ENCODE results near the gene GRN. TPM values are rescaled to one million over a fixed set of nuclear protein-coding genes. Genes with fewer than 3 reads are reported as not detected.
A peak's percentile ranks its signal among the peaks of the same experiment; 100 is the strongest.
"Not testable (repeated sequence)": the region's sequence is repeated elsewhere in the genome, so short reads cannot be mapped to it uniquely, and the experiment has no call there.

The GRN gene
- total RNA-seq, 1 experiment from 2014 or later: 243 TPM

- in situ Hi-C loops (cut with HindIII; ENCODE audit: low sequenced_read_pairs): no loop called here
- DNase-seq (ENCODE audit: low spot score): no peak
Measured at GRCh38 chr17:44389723-44390202, 44.7 kb downstream of the GRN start.

GRCh38 chr17:44390250-44390870, 45.3 kb downstream of the GRN start:
- DNase-seq (ENCODE audit: low spot score): no peak
- in situ Hi-C loops (cut with HindIII; ENCODE audit: low sequenced_read_pairs): no loop called here

- in situ Hi-C loops (cut with HindIII; ENCODE audit: low sequenced_read_pairs); DNase-seq (ENCODE audit: low spot score): not testable (repeated sequence)
Measured at GRCh38 chr17:44394112-44394511, 49.0 kb downstream of the GRN start.

DNA sequence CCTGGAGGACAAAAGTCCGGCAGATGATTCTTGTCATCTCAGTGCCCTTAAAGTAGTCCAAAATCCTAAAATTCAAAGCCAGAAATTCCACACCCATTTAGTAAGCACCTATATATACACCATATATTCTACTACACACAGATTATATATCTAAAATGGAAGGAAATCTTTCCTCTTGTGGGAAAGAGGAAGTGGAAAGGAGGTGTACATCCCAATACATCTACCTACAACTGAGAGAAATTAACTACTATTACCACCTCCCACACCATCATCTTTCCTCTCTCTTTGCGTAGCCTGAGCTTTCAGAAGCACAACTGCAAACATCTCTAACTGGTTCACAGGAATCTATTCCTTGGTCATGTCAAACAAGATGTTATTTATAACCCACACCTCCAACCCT, 49.7 kb downstream of the GRN start:
- DNase-seq (ENCODE audit: low spot score): no peak
- in situ Hi-C loops (cut with HindIII; ENCODE audit: low sequenced_read_pairs): no loop called here

DNA sequence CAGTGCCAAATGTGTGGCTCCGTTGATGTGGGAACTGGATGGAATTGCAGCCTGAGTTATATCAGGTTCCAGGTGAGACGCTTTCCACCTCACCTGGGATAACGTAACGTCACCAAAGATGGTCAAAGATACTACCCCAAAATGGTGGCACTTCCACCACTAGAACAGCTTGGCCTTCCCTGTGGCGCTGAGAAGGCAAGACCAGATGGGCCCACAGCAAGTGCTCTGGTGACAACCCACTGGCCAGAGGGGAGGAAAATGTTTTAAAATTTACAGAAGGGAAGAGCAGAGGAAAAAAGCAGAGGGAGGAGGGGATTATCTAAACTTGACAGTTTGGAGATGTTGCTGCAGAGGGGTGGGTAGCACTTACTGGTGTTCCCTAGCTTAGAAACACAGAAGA, 51.8 kb downstream of the GRN start:
- DNase-seq (ENCODE audit: low spot score): peak; percentile 65
- in situ Hi-C loops (cut with HindIII; ENCODE audit: low sequenced_read_pairs): no loop called here

- in situ Hi-C loops (cut with HindIII; ENCODE audit: low sequenced_read_pairs): no loop called here
- no peak for DNase-seq (ENCODE audit: low spot score)
Measured at GRCh38 chr17:44397479-44398440, 52.7 kb downstream of the GRN start.

DNA sequence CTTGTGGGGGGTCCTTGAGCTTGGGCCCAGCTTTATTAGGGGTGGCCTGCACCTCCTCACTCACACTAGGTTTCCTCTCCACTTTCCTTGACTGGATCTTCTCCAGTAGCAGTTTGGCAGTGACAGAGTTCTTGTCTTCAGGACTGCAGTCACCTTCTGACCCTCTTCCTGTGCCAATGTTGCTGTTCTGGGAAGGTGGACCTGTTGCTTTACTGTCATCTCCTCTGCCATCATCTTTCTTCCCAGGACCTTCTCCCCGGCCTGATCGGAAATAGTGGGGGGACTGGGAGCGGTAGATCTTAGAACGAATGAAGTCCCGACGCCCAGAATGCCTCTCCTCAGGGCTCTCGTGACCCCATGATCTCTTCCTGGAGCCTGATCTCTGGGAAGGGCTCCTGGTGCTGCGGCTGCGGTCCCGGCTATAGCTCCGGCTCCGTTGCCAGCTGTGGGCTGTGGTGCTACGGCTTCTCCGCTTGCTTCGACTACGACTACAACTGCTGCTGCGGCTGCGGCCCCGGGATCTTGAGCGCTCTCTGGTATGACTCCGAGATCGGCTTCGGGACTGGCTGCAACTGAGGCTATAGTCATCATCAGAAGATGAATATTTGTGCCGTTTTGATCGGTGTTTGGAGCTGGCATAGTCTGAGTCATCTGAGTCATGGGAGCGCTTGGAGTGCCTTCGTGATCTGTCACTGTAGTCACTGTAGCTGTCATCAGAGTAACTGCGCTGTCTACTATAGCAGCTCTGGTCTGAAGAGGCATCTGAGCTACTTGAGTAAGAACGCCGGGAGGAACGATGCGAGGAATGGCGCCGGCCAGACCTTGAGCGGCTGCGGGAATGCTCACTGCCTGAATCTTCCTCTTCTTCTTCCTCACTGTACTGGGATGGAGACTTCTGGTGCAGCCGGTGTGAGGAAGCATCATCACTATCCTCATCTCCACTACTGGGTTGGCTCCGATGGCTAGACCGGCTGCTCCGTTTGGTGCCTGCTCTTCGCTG, 53.9 kb downstream of the GRN start:
- in situ Hi-C loops (cut with HindIII; ENCODE audit: low sequenced_read_pairs): no loop called here
- no peak for DNase-seq (ENCODE audit: low spot score)

DNA sequence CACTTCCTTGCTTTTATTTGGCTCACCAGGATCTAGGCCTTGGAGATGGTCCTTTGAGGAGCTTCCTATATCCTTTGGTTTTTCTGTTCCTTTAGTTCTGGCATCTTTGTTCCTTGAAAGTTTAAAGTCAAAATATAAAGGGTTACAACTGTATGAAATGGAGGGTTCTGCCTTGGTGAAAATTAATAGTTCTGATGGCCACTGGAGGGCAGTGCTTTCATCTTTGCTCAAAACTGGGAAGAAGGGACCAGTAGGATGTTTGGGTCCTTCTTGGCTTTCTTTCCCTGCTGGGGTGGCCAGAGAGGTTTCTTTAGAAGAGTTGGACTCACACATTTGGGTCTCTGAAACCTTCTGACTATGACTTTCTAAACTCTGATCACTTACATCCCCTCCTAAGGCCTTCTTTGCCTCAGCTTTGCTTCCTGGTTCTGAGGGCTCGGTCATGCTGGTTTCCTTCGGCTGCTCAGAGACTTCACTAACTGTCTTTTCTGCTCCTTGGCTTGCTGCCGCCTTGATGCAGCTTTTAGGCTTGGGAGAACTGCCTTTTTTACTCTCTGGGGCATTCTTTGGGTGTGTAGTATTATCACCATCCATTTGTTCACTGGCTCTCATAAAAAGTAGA, 55.2 kb downstream of the GRN start:
- DNase-seq (ENCODE audit: low spot score): peak; percentile 40
- in situ Hi-C loops (cut with HindIII; ENCODE audit: low sequenced_read_pairs): no loop called here

Other genes starting within 250 kb of the GRN start
- 65.5 and 70.6 TPM in 2 replicates for gene HDAC5, start 221.7 kb upstream of the GRN start, total RNA-seq (2014; rRNA removed; shearing (Covaris generic))
- 7.6 and 9.9 TPM in 2 replicates for gene HROB, start 203.4 kb upstream of the GRN start, total RNA-seq (2014; rRNA removed; shearing (Covaris generic))
- gene ASB16, start 174.6 kb upstream of the GRN start, total RNA-seq (2014; rRNA removed; shearing (Covaris generic)): not detected in 2 replicates
- gene TMUB2, start 158.3 kb upstream of the GRN start, total RNA-seq (2014; rRNA removed; shearing (Covaris generic)): 27.1 and 34.5 TPM in 2 replicates
- gene ATXN7L3, start 145.4 kb upstream of the GRN start, total RNA-seq (2014; rRNA removed; shearing (Covaris generic)): 53.8 and 68.3 TPM in 2 replicates
- gene UBTF, start 125.6 kb upstream of the GRN start, total RNA-seq (2014; rRNA removed; shearing (Covaris generic)): 81.4 and 110 TPM in 2 replicates
- not detected in 2 replicates for gene SLC4A1, start 77.2 kb upstream of the GRN start, total RNA-seq (2014; rRNA removed; shearing (Covaris generic))
- gene RUNDC3A, start 36.7 kb upstream of the GRN start, total RNA-seq (2014; rRNA removed; shearing (Covaris generic)): 3.4 and 3.8 TPM in 2 replicates
- 335 and 340 TPM in 2 replicates for gene SLC25A39, start 20.5 kb upstream of the GRN start, total RNA-seq (2014; rRNA removed; shearing (Covaris generic))
- gene FAM171A2, start 18.6 kb downstream of the GRN start, total RNA-seq (2014; rRNA removed; shearing (Covaris generic)): 22.2 and 23.6 TPM in 2 replicates
- gene ITGA2B, start 44.3 kb downstream of the GRN start, total RNA-seq (2014; rRNA removed; shearing (Covaris generic)): 0.17 TPM in 1 of 2 replicates, not detected in the other
- gene GPATCH8, start 158.1 kb downstream of the GRN start, total RNA-seq (2014; rRNA removed; shearing (Covaris generic)): 16.8 and 19.1 TPM in 2 replicates
- 121 and 131 TPM in 2 replicates for gene FZD2, start 212.2 kb downstream of the GRN start, total RNA-seq (2014; rRNA removed; shearing (Covaris generic))

Measured in G401 (cell line).